Cardiac septum (tissue), 1 donor: Measurements from ENCODE around the gene PHF20. TPM values are rescaled to one million over a fixed set of nuclear protein-coding genes. Genes with fewer than 3 reads are reported as not detected.
"Not testable (repeated sequence)": the region's sequence is repeated elsewhere in the genome, so short reads cannot be mapped to it uniquely, and the experiment has no call there.

ENCODE experiments used
- DNase-seq: peaks from one replicate; pipeline ENCODE4 v3.0.0-alpha.2; 2020; ENCODE audit warnings: low spot score
- intact Hi-C: fragments of 100-400 bp; cut with DNase I; formaldehyde crosslinking; loops from one replicate; pipeline ENCODE4 v1.14.0; 2022
- total RNA-seq: library from RNA; stranded (reverse); fragmentation: NEBNext Ultra II Directional; extraction: Animal tissue kit (Norgen Biotek cat#: 25700); gene quantifications from one replicate; pipeline ENCODE4 v1.2.1, GENCODE V29; 2021
- donor health status: DM: no; HTN: no; CAD: no.

The PHF20 gene
- total RNA-seq, 1 donor from 2014 or later: 28.9 TPM

DNA sequence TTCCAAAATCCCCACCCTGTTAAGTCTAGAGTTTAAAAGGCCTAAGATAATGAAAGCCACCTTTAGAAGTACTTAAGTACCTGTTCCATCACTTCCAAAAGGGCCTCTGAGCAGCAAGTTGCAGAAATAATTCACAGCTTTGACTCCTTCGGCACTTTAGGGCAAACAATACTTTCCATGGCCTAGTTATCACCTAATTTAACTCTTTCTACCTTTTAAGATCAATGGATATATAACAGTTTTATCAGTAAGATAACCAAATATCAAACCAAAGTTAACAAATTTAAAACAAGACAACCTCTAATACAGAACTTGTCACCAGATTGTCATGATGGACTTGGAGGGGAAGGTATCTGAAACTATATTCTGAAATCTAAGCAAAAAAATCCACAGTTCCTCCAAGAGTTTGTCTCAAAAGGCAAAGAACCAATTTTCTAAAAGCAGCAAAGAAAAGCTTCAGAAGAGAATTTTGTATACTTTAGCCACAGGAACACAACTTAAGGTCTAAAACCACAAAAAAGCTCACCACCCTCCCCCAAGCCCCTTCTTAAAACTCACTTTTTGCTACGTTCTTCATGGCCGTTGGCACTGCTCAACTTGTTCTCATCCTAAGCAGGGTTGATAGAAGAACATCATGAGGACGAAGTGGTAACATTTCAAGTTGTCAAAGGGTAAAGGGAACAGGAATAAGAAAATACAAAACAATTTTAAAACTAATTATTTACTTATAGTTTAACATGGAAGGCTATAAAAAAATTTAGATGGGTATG lies 33.2 kb upstream of the PHF20 start:
- intact Hi-C loops: no loop called here
- no peak for DNase-seq

GRCh38 chr20:35739294-35740163 lies 32.3 kb upstream of the PHF20 start:
- DNase-seq: no peak
- intact Hi-C loops: loop anchor here (5.0 kb wide), 2 partner anchors 42 to 143 kb away; partner anchors contain the start of genes NFS1 and ROMO1

- peak; percentile 100 for DNase-seq
- intact Hi-C loops: loop anchor here (1.0 to 5.0 kb wide), 4 partner anchors 27 to 140 kb away; partner anchors contain the start of genes CPNE1, NFS1, RBM12 and ROMO1
Measured at GRCh38 chr20:35741892-35742740, 29.7 kb upstream of the PHF20 start, which contains the start of gene RBM39. TSS of gene RBM39 (minus strand) at chr20:35742260. CDS start at chr20:35740874, 1,386 bp downstream.

GRCh38 chr20:35742741-35743523 lies 28.9 kb upstream of the PHF20 start:
- no peak for DNase-seq
- intact Hi-C loops: loop anchor here (1.0 to 5.0 kb wide), 4 partner anchors 26 to 139 kb away; partner anchors contain the start of genes CPNE1, NFS1, RBM12 and ROMO1

- DNase-seq: no peak
- intact Hi-C loops: loop anchor here (2.0 to 5.0 kb wide), 3 partner anchors 47 to 138 kb away; partner anchors contain the start of genes CPNE1, NFS1, RBM12 and ROMO1
Measured at GRCh38 chr20:35743693-35744491, 27.9 kb upstream of the PHF20 start.

DNA sequence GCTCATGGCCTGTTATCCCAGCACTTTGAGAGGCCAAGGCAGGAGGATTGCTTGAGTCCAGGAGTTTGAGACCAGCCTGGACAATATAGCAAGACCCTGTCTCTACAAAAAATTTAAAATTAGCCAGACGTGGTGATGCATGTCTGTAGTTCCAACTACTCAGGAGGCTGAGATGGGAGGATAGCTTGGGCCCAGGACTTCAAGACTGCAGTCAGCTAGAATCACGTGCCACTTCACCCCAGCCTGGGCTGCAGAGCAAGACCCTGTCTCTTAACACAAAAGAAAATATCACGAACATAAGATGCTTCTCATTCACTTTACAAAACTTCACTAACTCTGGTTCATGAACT lies 27.3 kb upstream of the PHF20 start:
- DNase-seq: not testable (repeated sequence)
- intact Hi-C loops: loop anchor here (5.0 kb wide), 2 partner anchors 47 to 138 kb away; partner anchors contain the start of genes NFS1 and ROMO1

GRCh38 chr20:35750611-35751010 lies 21.2 kb upstream of the PHF20 start:
- DNase-seq: no peak

DNA sequence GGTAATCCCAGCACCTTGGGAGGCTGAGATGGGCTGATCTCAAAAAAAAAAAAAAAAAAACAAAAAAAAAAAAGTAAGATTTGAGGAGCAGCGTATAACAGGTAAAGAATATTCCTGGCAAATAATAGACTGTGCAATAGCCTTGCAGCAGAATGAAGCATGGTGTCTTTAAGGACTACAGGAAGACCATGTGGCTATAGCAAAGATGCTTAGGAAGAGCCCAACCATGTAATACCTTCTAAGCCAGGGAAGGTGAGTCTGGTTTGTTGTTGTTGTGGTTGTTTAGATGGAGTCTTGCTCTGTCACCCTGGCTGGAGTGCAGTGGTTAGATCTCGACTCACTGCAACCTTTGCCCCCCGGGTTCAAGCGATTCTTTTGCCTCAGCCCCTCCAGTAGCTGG lies 15.4 kb upstream of the PHF20 start:
- DNase-seq: no peak
- intact Hi-C loops: no loop called here

More at GRCh38 chr20:35750611-35751010, 21.2 kb upstream of the PHF20 start:
- intact Hi-C loops: no loop called here

DNA sequence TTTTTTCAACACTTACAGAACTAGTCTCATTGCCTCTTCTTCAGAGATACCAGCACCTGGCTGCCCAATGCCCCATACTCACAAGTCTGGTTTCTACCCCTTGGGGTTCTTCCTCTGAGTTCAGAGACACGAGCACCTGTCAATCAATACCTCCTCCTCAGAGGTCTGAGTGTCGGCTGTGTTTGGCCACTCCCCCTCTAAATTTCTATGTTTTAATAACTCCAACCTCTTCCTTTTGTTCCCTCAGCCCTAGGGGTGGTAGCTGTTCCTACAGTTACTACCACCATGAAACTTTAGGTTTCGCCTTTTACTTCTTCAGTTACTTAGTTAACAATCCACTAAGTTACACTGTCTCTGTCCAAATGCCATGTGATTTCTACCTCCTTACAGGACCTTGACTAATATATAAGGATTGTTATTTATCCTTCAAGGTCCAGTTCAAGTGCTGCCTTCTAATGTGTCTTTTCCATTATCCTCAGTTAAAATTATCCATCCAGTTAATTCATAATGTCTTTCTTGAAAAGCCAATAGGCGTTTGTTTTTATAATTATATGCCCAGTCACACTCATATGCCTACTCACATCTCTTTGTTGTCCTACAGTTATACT lies 14.6 kb upstream of the PHF20 start:
- DNase-seq: no peak

GRCh38 chr20:35761548-35761947 lies 10.3 kb upstream of the PHF20 start:
- intact Hi-C loops, DNase-seq: not testable (repeated sequence)

More for the DNA sequence above, 14.6 kb upstream of the PHF20 start:
- intact Hi-C loops: no loop called here

- intact Hi-C loops: no loop called here
- DNase-seq: no peak
Measured at GRCh38 chr20:35762461-35762860, 9.4 kb upstream of the PHF20 start.

DNA sequence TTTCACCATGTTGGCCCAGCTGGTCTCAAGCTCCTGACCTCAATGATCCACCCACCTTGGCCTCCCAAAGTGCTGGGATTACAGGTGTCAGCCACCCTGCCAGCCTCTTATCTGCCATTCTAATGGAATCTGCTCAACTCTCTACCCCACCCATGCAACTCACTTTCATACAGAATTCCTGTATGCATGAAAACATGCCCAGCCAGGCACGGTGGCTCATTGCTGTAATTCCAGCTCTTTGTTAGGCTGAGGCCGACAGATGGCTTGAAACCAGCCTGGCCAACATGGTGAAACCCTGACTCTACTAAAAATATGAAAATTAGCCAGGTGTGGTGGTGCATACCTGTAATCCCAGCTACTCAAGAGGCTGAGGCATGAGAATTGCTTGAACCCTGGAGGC lies 6.9 kb upstream of the PHF20 start:
- intact Hi-C loops, DNase-seq: not testable (repeated sequence)

DNA sequence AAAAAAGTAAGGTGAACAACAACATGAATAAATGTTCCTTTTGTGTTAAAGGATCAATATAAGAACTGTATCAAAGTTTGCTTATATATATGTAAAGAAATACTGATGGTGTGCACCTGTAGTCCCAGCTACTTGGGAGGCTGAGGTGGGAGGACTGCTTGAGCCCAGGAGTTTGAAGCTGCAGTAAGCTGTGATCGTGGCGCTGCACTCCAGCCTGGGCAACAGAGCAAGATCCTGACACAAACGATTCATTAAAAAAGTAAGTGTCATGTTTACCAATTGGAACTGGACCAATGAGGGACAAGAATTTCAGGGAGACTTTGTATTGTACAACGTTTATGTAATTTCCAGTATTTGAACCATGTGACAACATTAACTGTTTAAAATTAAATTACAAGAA lies 5.0 kb upstream of the PHF20 start:
- intact Hi-C loops: no loop called here
- DNase-seq: no peak

DNA sequence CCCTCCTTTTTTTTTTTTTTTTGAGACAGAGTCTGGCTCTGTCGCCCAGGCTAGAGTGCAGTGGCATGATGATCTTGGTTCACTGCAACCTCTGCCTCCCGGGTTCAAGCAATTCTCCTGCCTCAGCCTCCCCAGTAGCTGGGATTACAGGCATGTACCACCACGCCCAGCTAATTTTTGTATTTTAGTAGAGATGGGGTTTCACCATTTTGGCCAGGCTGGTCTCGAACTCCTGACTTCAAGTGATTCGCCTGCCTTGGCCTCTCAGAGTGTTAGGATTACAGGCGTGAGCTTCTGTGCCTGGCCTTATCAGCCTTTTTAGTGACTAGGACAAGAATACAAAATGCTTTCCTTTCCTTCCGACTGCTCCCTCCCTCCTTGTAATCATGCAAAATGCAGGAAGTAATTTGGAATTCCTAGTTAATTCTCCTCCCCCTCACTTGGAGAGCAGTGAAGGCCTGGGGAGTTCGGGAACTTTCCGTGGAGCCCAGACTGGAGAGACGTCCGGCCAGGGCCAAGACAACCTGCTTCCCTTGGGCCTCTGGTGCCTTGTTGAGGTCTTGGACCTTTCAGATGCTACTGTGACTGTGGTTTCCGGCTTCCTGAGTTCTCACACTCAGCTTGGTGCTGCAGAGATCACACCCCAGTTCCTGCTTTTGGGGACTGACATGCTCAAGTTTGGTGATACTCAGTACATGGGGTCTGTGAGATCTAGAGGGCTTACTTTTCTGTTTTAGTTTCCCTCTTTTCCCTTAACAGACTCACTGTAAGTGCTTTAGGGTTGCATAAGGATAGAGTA lies 3.9 kb upstream of the PHF20 start:
- peak; percentile 93 for DNase-seq
- intact Hi-C loops: no loop called here

GRCh38 chr20:35768731-35769664 lies 2.8 kb upstream of the PHF20 start:
- intact Hi-C loops: loop anchor here (1.0 kb wide), 1 partner anchor 27 kb away; the partner anchor contains the start of gene RBM39
- peak; percentile 96 for DNase-seq
